Neural progenitor cell (in vitro differentiated cells): Measurements from ENCODE around the gene PRPF40A.

ENCODE experiments used
- CTCF ChIP-seq: fragments of 200-600 bp; sonication (generic); IDR thresholded peaks from 2 replicates; pipeline ENCODE4 v1.5.1; 2017; ENCODE audit warnings: antibody characterized with exemption, mild to moderate bottlenecking
- EZH2 ChIP-seq: fragments of 200-600 bp; sonication (generic); IDR thresholded peaks from 2 replicates; pipeline ENCODE4 v1.6.1; 2017; ENCODE audit warnings: antibody characterized with exemption, mild to moderate bottlenecking, moderate library complexity
- EZH2phosphoT487 ChIP-seq: fragments of 200-600 bp; sonication (generic); IDR thresholded peaks from 2 replicates; pipeline ENCODE4 v1.6.1; 2017; ENCODE audit warnings: antibody characterized with exemption

GRCh38 chr2:152602750-152603149 lies 114.5 kb downstream of the PRPF40A start:
- TF ChIP-seq CTCF (no peak), EZH2 (no peak), EZH2phosphoT487 (no peak)
